Ovary (tissue), 9 donors: ENCODE results near the gene NR4A1. TPM values are rescaled to one million over a fixed set of nuclear protein-coding genes. Genes with fewer than 3 reads are reported as not detected.

Experiments
- DNase-seq, 5 donors: peaks; one replicate each; pipeline ENCODE4 v3.0.0-alpha.2; 2019 to 2020
- H3K27ac ChIP-seq, 2 donors: fragments of 200-600 bp; one replicate each; pipeline versions ENCODE4 v1.5.1 to v1.8.0; 2019 to 2022
- H3K27me3 ChIP-seq: fragments of 200-600 bp; one replicate; pipeline ENCODE4 v1.8.0; 2022
- H3K36me3 ChIP-seq: fragments of 200-600 bp; sonication (generic); one replicate; pipeline ENCODE4 v1.5.1; 2019
- H3K4me1 ChIP-seq: one replicate; pipeline ENCODE4 v1.8.1; 2013; ENCODE audit warnings: mild to moderate bottlenecking, moderate library complexity; ENCODE audit not compliant: insufficient read depth
- H3K4me3 ChIP-seq: fragments of 200-600 bp; sonication (generic); one replicate; pipeline ENCODE4 v1.5.1; 2017
- H3K9me3 ChIP-seq, 2 donors: fragments of 200-600 bp in 1 of 2; sonication (generic) in 1 of 2; one replicate each; pipeline versions ENCODE4 v1.5.1 to v1.8.1; 2013 to 2019; ENCODE audit warnings: mild to moderate bottlenecking in 1 of 2, moderate library complexity in 1 of 2
- CTCF ChIP-seq, 3 donors: fragments of 450-650 bp in 2 of 3; fragments of 200-600 bp in 1 of 3; IDR thresholded peaks; one replicate each; pipeline versions ENCODE4 v1.5.1 to v1.8.0; 2016 to 2022; ENCODE audit warnings: antibody characterized with exemption in 3 of 3, mild to moderate bottlenecking in 1 of 3
- EP300 ChIP-seq: sonication (generic); formaldehyde crosslinking; IDR thresholded peaks from one replicate; pipeline ENCODE4 v1.6.1; 2017; ENCODE audit warnings: antibody characterized with exemption
- POLR2A ChIP-seq: fragments of 450-650 bp; IDR thresholded peaks from one replicate; pipeline ENCODE4 v1.6.1; 2017; ENCODE audit warnings: antibody characterized with exemption, mild to moderate bottlenecking, moderate library complexity
- WGBS, 3 donors: extraction: QIAGEN DNeasy Blood & Tissue Kit in 1 of 3; methylation state at CpG; one replicate each; pipeline versions ENCODE4 v1.1.5 to v1.1.7; 2013 to 2017; 5-methylcytosine and 5-hydroxymethylcytosine counted together
- intact Hi-C, 4 donors: fragments of 100-400 bp; cut with DNase I; formaldehyde crosslinking; loops; one replicate each; pipeline versions ENCODE4 v1.11.0 to v1.15.1; 2022 to 2023
- polyA plus RNA-seq, 2 donors: library from polyadenylated mRNA; stranded (reverse); fragments of 200-250 nt in 1 of 2; fragments of 350-450 nt in 1 of 2; fragmentation: Illumina TruSeq in 1 of 2; extraction: RNeasy Lipid Tissue Mini Kit (QIAGEN cat#74804) in 1 of 2; gene quantifications; one replicate each; pipeline ENCODE4 v1.2.3, GENCODE V29; 2013 to 2014
- total RNA-seq, 7 donors: library from RNA; depleted of rRNA in 2 of 7; stranded (reverse); fragments of >200 nt in 2 of 7; fragmentation: NEBNext Ultra II Directional in 3 of 7; extraction: Animal tissue kit (Norgen Biotek cat#: 25700) in 3 of 7; gene quantifications; one replicate each; pipeline versions ENCODE4 v1.1.0 to v1.2.4, GENCODE V29; 2016 to 2023
- donor health status: DM: no; HTN: no; CAD: no; lungs with moderate emphysema.
- donor health status: DM: no; HTN: no; CAD: no.
- donor health status: Bipolar disorder and iron deficiency.
- donor health status: DM: yes; HTN: yes; CAD: no.
- donor health status: DM: no; HTN: no; CAD: no.
- donor health status: DM: yes; HTN: yes; CAD: no.

The NR4A1 gene
- total and polyA plus RNA-seq, 9 donors = 41.7 to 1,603 (median 246) TPM

GRCh38 chr12:52037248-52037861 lies 13.9 kb upstream of the NR4A1 start:
- Histone ChIP-seq H3K9me3 (no peaks in the 10 kb centered on the region), H3K36me3 (no peaks in the 10 kb centered on the region), H3K4me1 (peaks cover 2% of the 10 kb centered on the region), H3K4me3 (peak overlapping the region; percentile 73), H3K27me3 (no peaks in the 10 kb centered on the region), H3K27ac (peak overlapping the region; percentile 84 to 95)
- peak; percentile 80 to 89 (median 86) for DNase-seq
- 1 to 2% (median 1%) methylated on average over 38 to 57 of the region's 59 CpGs for WGBS, 3 donors
- no peak for TF ChIP-seq CTCF (IDR thresholded peaks at IDR 0.05)
- peak; percentile 40 for TF ChIP-seq POLR2A
- no peak for TF ChIP-seq EP300
- intact Hi-C loops = loop anchor here in 1 of 4 donors (5.0 kb wide), 1 partner anchor 1010 kb away; the partner anchor contains the start of gene SLC11A2

DNA sequence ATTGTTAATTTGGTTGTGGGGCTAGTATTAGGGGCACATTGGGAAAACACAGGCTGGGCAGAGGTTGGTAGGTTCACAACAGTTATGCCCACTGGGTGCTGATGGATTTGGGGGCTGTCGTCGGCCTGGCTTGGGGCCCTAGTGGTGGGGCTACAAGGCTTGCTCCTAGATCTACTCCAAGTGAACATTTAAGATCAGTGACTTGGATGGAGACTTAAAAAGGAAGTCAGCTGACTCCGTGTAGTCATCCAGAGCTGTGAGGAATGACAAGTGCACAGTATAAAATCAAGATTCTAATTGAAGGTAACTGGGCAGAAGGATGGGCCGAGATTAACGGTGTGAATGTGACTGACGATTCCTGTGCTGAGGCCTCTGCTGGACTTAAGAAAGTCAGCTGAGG lies 12.8 kb upstream of the NR4A1 start:
- intact Hi-C loops = loop anchor here in 1 of 4 donors (5.0 kb wide), 1 partner anchor 1011 kb away; the partner anchor contains the start of gene SLC11A2
- peaks cover 4% of the 10 kb centered on the region for H3K4me1 ChIP-seq
- H3K4me3 ChIP-seq = peak overlapping the region; percentile 73
- TF ChIP-seq POLR2A (no peak), EP300 (no peak), CTCF (IDR thresholded peaks at IDR 0.05) (no peak)
- DNase-seq = peak in 2 of 5 donors; percentile 36 to 48
- H3K9me3 ChIP-seq = no peaks in the 10 kb centered on the region
- peak overlapping the region; percentile 84 to 95 for H3K27ac ChIP-seq
- WGBS, 3 donors = 81 to 88% (median 86%) methylated on average over 6 of the region's 6 CpGs
- no peaks in the 10 kb centered on the region for H3K27me3 ChIP-seq
- no peaks in the 10 kb centered on the region for H3K36me3 ChIP-seq

DNA sequence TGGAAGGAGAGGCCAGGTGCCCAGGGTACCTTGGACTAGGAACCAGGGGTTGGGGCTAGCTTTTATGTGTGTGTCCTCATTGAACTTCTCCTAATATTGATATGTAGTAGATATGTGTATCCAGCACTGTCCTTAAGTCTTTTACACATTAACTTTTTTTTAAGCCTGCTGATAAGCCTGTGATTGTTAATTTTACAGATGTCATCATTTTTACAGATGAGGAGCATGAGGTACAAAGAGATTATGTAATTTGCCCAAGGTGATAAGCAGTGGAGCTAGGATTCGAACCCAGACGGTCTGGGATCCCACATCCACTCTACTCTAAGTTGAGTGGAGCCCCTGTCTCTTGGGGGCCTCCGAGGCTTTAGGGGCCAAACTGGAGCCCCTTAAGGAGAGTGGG lies 10.2 kb upstream of the NR4A1 start:
- TF ChIP-seq POLR2A (no peak), EP300 (no peak), CTCF (IDR thresholded peaks at IDR 0.05) (no peak)
- no peaks in the 10 kb centered on the region for H3K9me3 ChIP-seq
- intact Hi-C loops = loop anchor here in 1 of 4 donors (10.0 kb wide), 1 partner anchor 1004 kb away; no protein-coding TSS in a partner anchor
- H3K36me3 ChIP-seq = no peaks in the 10 kb centered on the region
- H3K4me1 ChIP-seq = peaks cover 22% of the 10 kb centered on the region
- no peaks in the 10 kb centered on the region for H3K27me3 ChIP-seq
- H3K4me3 ChIP-seq = no peak overlapping the region
- no peak for DNase-seq
- 87 to 94% (median 87%) methylated on average over 3 of the region's 3 CpGs for WGBS, 3 donors
- peak overlapping the region; percentile 10 to 94 for H3K27ac ChIP-seq

GRCh38 chr12:52041695-52042123 lies 9.5 kb upstream of the NR4A1 start:
- DNase-seq = peak; percentile 63 to 77 (median 69)
- no peaks in the 10 kb centered on the region for H3K36me3 ChIP-seq
- 67 to 68% (median 67%) methylated on average over 6 of the region's 6 CpGs for WGBS, 3 donors
- H3K4me3 ChIP-seq = no peak overlapping the region
- H3K4me1 ChIP-seq = peaks cover 24% of the 10 kb centered on the region
- H3K9me3 ChIP-seq = no peaks in the 10 kb centered on the region
- H3K27me3 ChIP-seq = no peaks in the 10 kb centered on the region
- no peak for TF ChIP-seq CTCF (IDR thresholded peaks at IDR 0.05)
- TF ChIP-seq POLR2A = no peak
- no peak for TF ChIP-seq EP300
- H3K27ac ChIP-seq = peak overlapping the region; percentile 92 to 94
- intact Hi-C loops = loop anchor here in 1 of 4 donors (10.0 kb wide), 1 partner anchor 1003 kb away; no protein-coding TSS in a partner anchor
